Measurements from ENCODE around the gene ACSM6.

DNA sequence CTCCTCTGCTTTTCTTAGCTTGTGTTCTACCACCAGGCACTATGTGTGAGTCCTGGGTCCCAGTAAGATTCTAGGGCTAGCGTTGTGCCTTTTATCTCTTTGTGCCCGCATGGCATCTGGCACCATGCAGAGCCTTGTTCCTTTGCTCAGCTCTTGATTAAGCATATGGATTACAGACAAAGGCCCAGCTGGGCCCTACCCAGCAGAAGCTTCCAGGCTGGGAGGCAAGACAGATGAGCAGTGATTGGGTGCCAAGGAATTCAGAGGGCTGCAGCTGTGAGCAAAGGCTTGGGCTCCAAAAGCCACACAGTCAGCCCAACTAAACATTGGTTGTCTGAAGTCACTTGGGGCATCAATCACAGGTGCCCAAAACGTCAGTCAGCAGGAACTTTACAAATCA is 2.0 kb downstream of the ACSM6 start:
- TF ChIP-seq CTCF (IDR thresholded peaks at IDR 0.05) = no peak
- TF ChIP-seq ZFX (IDR thresholded peaks at IDR 0.05; ENCODE audit: borderline replicate concordance) = no peak
